ENCODE measurements around the gene LRRC36.

The LRRC36 gene

DNA sequence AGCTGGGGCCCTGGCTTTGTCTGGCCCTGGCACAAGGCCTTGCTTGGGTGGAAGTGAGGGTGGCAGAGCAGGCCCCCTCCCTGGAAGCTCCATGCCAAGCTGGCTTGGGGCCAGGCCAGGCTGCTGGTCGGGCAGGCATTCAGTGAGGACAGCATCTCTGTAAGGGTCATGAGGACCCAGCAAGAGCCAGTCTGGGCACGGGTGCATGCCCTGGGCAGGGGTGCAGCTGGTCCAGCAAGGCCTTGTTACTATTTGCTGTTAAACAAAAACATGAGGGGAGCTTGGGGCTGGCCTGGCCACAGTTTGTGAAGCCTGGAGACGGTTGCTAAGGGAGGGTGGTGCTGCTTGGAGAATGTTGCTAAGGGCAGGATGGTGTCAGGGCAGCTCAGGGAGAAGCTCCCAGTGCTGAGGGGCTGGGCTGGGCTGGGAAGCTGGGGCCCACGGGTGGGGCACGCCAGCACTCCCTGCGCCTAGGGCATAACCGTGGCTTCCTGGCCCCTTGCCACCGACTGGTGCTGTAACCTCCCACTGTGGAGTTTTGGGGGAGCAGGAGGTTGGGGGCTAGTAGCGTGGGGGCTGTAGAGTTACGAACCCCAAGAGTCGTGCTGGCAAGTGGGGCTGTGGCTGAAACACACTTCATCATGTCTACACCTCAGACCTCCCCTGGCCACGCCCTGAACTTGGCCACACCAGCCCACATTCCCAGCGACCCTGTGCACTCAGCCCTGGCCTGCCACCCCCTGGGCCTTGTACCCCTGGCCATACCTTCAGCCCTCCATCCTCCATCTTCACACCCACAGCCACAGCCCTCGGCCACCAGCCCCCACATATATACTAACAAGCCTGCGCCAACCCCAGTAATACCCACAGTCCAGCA, 65.0 kb downstream of the LRRC36 start:
- TF ChIP-seq, protein P1, sequence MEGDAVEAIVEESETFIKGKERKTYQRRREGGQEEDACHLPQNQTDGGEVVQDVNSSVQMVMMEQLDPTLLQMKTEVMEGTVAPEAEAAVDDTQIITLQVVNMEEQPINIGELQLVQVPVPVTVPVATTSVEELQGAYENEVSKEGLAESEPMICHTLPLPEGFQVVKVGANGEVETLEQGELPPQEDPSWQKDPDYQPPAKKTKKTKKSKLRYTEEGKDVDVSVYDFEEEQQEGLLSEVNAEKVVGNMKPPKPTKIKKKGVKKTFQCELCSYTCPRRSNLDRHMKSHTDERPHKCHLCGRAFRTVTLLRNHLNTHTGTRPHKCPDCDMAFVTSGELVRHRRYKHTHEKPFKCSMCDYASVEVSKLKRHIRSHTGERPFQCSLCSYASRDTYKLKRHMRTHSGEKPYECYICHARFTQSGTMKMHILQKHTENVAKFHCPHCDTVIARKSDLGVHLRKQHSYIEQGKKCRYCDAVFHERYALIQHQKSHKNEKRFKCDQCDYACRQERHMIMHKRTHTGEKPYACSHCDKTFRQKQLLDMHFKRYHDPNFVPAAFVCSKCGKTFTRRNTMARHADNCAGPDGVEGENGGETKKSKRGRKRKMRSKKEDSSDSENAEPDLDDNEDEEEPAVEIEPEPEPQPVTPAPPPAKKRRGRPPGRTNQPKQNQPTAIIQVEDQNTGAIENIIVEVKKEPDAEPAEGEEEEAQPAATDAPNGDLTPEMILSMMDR (IDR thresholded peaks at IDR 0.05; ENCODE audit: control extremely low read depth, extremely low read depth, low read depth, missing control alignments) = no peak
- DNase-seq (ENCODE audit: extremely low spot score) = peak; percentile 17
- ChIA-PET CTCF (interaction anchor here (1.6 to 1.9 kb wide), 2 partner anchors 9 to 131 kb away, joined by 3 to 8 read pairs; no protein-coding TSS in a partner anchor), POLR2A (no interaction called here)

DNA sequence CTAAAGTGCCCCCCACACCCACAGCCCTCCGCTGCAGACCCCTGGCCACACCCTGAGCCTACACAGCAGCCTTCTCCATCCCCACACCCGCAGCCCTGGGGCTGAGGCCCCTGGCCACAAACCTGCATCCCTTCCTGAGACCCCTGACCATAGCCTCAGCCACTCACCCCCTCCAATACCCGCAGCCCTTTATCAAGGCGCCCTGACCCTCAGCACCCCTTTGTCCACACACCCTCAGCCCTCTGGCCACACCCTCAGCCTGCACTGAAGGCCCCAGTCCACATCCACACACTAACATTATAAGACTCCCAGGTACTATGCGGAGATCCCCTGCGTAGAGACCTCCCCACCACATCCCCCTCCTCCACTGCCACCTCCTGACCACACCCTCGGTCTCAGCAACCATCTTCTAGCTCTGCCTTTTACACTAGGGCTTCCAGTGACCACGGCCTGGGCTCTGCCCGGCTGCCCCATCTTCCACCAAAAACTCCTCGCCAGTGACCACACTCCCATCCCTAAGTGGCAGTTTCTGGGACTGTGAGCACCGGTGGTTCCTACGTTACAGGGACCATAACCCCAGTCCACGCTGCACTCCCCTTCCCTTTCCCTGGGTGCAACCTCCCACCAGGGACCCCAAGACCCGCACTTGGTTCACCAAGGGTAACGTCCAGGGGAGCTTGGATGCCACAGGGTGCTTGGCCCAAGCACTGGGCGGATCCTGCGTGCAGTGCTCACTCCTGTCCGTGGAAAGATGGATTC, 65.9 kb downstream of the LRRC36 start:
- peak; percentile 12 for DNase-seq (ENCODE audit: extremely low spot score)
- ChIA-PET POLR2A (no interaction called here), CTCF (interaction anchor here (0.6 kb wide), 1 partner anchor 11 kb away, joined by 3 read pairs; no protein-coding TSS in a partner anchor)
- TF ChIP-seq, protein P1 (IDR thresholded peaks at IDR 0.05; ENCODE audit: control extremely low read depth, extremely low read depth, low read depth, missing control alignments) = no peak

DNA sequence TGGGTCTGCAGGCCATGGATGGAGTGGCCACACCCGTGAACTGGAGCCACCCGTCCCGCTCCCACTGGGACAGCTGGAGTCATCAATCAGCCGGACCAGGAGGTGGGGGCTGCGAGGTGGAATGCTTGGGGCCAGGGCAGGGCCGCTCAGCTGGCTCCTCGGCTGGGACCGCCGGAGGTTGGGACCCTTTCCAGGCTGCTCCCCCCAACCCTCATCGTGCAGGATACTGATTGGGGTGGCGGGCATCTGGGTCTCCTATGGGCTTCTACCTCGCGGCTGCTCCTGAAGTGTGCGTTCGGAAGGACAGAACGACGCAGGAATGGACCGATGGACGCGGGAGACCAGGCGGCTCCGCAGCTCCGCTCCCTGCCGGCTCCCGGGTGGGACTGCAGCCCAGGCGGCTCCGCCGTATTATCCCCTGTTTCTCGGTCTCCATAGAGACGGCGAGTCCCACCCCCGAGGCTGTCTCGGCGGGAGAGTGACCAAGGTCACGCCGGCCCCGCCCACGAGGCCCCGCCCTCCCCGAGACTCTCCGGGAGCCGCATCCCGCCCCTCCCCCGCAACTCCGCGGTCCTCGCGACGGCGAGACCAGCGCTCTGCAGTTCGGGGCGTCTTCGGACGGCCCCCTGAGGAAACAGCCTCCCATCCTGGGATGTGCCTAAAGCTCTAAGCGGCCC, 66.6 kb downstream of the LRRC36 start, which contains the start of gene TPPP3:
Gene TPPP3 (minus strand): TSS at position 388 of the 677 bp plus-strand sequence. CDS start 2,387 bp downstream, outside the sequence.
- DNase-seq (ENCODE audit: extremely low spot score) = no peak
- TF ChIP-seq, protein P1 (IDR thresholded peaks at IDR 0.05; ENCODE audit: control extremely low read depth, extremely low read depth, low read depth, missing control alignments) = no peak
- POLR2A ChIA-PET = no interaction called here
- CTCF ChIA-PET = interaction anchor here (0.6 to 1.5 kb wide), 3 partner anchors 12 to 115 kb away, joined by 3 to 4 read pairs (median 3); no protein-coding TSS in a partner anchor

DNA sequence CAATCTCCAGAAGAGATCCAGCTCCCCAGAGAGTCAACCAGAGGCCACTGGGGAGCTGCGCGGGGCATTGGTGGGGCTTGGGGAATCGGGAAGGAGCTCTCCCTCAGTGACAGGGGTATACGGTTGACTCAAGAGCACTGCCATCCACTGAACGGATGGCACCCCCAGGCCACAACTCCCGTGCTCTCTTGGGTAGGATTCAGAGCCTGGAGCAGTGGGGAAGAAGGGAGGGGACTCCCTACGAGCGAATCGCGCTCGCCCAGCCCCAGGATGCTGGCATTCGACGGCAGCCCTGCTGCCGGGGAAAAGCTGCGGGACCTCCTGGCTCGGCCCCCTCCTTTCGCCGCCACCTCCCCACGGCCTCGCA, 67.2 kb downstream of the LRRC36 start:
- ChIA-PET POLR2A (no interaction called here), CTCF (interaction anchor here (1.3 to 1.5 kb wide), 2 partner anchors 41 to 115 kb away, joined by 3 to 4 read pairs; no protein-coding TSS in a partner anchor)
- TF ChIP-seq, protein P1 (IDR thresholded peaks at IDR 0.05; ENCODE audit: control extremely low read depth, extremely low read depth, low read depth, missing control alignments) = no peak
- DNase-seq (ENCODE audit: extremely low spot score) = no peak

DNA sequence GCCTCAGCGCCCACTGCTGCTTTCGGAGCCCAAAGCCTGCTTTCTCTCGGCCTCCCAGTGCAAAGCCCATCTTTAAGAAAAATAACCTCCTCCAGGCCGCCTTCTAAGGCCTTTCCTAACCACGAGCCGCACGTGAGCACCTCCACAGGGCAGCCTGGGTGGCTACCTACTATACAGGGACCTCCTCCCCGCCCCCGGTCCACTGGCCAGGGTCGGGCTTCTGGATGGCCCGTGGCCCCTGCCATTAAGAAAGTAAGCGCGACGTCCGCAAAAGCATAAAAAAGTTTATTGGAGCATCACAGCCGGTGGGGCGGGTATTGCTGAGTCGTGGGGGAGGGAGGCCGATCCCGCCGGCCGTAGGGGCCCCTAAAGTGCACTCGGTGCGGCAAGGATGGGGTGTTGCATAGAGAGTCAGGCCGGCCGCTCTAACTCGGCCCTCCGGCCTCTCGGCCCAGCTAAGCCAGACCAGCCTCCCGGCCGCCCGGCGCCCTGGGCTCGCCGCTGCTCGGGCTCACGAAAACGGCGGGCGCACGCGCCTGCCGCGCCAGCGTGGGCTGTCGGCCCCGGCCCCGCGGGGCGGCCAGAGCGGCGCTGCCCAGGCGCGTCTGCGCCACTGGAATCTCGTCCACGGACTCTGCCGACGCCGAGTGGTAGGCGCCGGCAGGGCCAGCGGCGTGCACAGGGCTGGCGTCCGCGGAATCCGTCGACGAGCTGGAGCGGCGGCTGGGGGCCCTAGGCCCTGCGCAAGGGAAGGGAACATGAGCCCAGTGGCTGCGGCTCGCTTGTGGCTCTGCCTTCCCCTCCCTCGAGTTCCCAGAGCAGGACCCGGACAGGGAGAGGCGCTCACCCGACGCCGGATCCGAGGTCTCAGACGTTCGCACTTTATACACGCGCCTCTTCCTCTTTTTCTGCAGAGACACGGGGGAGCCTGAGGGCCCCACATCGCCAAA, 67.8 kb downstream of the LRRC36 start:
- no peak for DNase-seq (ENCODE audit: extremely low spot score)
- TF ChIP-seq, protein P1 (IDR thresholded peaks at IDR 0.05; ENCODE audit: control extremely low read depth, extremely low read depth, low read depth, missing control alignments) = no peak
- ChIA-PET POLR2A (no interaction called here), CTCF (interaction anchor here (1.3 to 1.5 kb wide), 2 partner anchors 42 to 116 kb away, joined by 3 to 4 read pairs; no protein-coding TSS in a partner anchor)
